C4-2B (cell line): Measurements from ENCODE around the gene TUBB3.

Source experiments
- ZFX ChIP-seq: fragments of 450-650 bp; IDR thresholded peaks from 2 replicates; pipeline ENCODE4 v1.6.1; 2017
- TF ChIP-seq, protein P1 (sequence below): fragments of 450-650 bp; conservative IDR thresholded peaks from 2 replicates; pipeline ENCODE4 v1.5.1; 2017; ENCODE audit warnings: mild to moderate bottlenecking

DNA sequence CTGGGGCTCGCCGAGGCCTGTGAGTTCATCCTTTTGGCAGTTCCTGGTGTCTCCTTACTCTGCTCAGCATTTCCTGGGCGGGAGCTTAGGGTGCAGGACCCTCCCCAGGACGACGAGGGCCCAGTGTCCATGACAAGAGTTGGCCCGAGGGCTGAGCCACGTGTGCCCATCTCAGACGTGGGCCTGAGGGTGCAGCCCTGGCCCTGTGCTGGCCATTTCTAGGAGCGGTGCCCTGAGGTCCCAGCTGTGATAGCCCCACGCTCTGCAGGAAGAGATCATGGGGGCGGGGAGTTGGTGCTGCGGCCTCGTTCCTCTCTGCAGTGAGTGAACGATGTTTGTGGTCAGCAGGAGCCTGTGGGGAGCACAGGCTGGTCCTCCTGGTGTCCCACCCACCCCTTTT lies 10.5 kb upstream of the TUBB3 start:
- TF ChIP-seq, protein P1, sequence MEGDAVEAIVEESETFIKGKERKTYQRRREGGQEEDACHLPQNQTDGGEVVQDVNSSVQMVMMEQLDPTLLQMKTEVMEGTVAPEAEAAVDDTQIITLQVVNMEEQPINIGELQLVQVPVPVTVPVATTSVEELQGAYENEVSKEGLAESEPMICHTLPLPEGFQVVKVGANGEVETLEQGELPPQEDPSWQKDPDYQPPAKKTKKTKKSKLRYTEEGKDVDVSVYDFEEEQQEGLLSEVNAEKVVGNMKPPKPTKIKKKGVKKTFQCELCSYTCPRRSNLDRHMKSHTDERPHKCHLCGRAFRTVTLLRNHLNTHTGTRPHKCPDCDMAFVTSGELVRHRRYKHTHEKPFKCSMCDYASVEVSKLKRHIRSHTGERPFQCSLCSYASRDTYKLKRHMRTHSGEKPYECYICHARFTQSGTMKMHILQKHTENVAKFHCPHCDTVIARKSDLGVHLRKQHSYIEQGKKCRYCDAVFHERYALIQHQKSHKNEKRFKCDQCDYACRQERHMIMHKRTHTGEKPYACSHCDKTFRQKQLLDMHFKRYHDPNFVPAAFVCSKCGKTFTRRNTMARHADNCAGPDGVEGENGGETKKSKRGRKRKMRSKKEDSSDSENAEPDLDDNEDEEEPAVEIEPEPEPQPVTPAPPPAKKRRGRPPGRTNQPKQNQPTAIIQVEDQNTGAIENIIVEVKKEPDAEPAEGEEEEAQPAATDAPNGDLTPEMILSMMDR, result no peak
- TF ChIP-seq ZFX, result no peak
